GM19468 (cell line): ENCODE results near the gene CABCOCO1.

Experiments used
- ATAC-seq: cut with Tn5 transposase; IDR thresholded peaks from one replicate; pipeline ENCODE4 v1.9.1; 2021; ENCODE audit warnings: mild to moderate bottlenecking, moderate library complexity, moderate number of reproducible peaks; ENCODE audit not compliant: unreplicated experiment; ENCODE audit errors: extremely low read depth

CABCOCO1 gene

GRCh38 chr10:61752111-61753011 lies 89.6 kb downstream of the CABCOCO1 start:
- peak; percentile 60 for ATAC-seq

- ATAC-seq = no peak
These were observed 90.7 kb downstream of the CABCOCO1 start for GRCh38 chr10:61753453-61753852.

GRCh38 chr10:61754587-61755550 lies 92.1 kb downstream of the CABCOCO1 start:
- ATAC-seq = no peak

DNA sequence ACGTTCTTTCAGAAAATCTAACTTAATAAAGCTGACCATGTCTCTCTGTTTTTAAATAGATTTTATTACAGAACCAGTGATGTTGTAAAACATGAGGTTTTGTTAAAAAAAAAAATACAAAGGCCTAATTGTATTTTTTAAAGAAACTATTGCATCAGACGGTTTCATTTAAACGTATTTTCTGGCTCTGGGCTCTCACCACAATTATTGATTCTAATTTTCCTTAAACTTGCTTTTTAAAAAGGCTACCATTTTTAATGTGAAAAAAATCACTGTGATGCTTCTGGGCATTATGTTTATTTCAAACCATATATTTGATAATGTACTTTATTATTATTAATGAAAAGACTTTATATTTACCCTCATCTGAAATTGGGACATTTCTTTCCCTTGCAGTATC lies 94.3 kb downstream of the CABCOCO1 start:
- ATAC-seq = no peak

DNA sequence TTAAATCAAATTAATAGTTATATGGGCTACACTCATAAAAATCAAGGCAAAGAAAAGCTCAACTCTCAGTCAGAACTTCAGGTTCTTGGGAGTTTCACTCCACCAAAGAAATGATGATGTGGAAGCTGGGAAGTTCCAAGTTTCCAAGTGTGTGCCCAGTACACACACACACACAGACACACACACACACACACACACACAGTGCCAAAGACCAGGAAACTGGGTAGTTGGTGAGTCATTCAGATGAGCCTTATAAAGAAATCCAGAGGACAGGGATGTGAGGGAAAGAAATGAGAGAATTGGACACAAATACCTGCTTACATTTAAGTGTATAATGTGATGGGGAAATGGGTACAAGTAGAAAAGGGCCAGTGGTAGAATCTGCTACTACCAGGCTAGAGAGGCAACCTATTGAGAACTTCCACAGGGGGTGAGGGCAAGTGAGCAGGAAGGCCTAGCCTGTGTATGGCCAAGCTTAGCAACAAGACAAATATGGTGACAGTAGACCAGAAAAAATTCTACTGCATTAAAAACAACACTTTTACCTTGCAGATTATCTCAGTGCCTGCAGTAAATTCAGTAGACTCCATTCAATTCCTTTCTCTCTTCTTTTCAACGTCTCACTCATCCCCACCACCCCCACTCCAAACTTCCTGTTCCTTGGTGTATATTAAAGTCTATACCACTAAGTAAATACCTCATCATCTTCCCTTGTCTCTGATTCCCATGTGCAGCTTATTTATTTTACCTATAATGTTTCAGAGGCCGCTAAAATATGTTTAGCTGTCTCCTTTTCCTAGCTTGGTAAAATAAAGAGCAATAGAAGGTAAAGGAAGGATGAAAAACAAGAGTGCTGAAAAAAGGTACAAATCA lies 95.0 kb downstream of the CABCOCO1 start:
- no peak for ATAC-seq

DNA sequence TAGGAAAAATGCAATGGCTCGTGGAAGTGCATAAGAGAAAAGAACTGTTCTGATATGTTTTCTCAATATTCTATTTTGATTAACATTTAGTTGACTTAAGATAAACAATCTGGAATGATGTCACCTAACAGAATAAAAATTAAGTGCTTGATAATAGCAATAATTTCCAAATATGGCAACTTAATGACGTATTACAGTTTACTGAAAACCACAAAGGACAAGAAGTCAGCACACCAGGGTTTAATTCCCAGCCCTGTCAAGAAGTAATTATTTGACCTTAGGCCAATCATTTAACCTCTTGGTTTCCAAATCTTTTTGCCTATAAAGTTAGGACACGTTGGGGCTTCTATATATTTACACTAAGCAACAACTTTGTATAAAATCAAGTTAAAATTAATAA lies 95.7 kb downstream of the CABCOCO1 start:
- ATAC-seq = no peak

- ATAC-seq = no peak
These were observed 97.0 kb downstream of the CABCOCO1 start for GRCh38 chr10:61759751-61760150.

DNA sequence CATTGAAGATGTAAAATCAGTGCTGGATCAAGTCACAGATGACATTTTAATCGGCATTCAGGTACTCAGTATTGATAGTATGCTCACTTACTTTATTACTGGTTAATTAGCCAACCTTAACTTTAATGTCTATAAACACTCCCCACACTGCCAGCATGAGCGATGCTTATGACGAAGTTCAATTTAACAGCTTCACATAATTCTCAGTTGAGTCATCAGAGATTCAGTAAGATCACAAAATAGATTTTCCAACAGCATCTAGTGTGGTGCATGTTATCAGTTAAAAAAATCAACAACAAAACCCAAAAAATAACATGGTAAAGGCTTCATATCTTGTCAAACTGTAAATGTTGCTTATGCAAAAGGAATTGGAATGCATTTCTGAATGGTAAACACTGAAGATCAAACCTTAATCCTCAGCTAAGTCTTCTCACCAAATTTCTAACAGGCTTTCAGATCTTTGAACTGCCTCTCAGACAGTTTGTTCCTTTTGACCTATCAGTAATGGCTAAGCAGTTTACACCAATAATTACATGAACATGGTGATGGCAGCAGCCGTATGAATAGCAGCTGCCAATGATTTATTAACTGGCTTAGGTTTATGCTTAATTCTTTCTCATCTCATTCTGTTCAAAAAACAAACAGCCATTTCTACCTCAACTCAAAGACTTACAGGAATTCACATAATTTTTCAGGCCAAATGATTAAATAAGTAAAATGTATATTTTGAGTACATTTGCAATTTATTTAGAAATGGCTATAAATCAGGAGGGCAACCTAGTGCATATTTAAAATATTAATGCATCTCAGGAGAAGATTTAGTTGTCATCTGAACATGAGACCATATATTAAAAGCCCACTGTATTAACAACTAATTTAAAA lies 98.5 kb downstream of the CABCOCO1 start:
- no peak for ATAC-seq

DNA sequence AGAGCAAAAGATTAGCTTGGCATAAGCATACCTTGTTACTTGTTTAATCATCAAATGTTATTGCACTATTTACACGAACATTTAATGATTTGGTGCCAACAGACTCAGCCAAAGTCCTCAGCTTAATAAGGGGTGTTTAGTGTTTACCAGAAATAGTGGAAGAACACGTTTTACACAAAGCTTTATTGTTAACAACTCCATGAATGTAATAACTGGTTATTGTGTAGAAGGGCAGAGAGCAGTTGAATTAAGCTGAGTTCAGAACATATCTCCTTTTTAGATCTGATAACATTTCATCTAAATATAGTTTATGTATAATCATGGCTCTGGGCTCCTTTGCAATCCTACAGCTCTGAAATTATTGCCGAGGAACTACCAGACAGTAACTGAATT lies 99.1 kb downstream of the CABCOCO1 start:
- ATAC-seq = no peak

- no peak for ATAC-seq
These were observed 101.0 kb downstream of the CABCOCO1 start for GRCh38 chr10:61763778-61764177.

DNA sequence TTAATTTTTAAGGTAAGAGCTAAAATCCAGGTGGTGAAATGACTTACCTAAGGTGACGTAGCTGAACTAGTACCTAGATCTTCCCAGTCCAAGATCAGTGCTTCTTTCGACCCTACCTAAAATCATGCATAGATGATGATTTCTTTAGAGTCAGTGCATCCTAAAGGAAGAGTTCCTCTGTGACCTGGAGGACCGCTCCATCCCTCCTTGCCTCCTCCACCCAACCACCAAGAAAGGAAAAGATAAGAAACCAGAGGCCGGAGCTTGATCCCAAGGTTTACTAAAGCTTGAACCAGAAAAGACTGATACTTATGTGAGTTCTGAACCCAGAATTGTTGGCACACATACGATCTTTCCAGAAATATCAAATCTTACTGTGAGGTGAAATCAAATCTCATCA lies 101.8 kb downstream of the CABCOCO1 start:
- no peak for ATAC-seq

GRCh38 chr10:61765176-61766087 lies 102.7 kb downstream of the CABCOCO1 start:
- no peak for ATAC-seq

DNA sequence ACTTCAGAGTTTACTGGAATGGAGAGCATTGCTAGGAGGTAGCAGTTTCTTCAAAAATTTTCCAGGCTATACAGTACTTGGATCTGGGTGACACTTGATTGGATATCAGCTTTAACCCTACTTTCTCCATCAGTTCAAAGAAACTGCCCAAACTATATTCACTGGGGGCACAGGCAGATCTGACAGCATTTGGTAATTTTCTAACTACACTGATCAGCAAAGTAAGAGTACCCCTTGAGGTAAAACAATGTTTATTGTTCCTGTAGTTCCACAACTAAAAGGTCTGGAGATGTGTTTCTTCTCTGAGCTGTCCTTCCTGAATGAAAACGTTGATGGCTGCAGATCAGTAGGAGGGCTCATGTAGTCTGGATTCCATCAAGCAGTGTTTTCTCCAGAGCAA lies 104.2 kb downstream of the CABCOCO1 start:
- ATAC-seq = no peak

- no peak for ATAC-seq
These were observed 111.3 kb downstream of the CABCOCO1 start for GRCh38 chr10:61774031-61774430.

DNA sequence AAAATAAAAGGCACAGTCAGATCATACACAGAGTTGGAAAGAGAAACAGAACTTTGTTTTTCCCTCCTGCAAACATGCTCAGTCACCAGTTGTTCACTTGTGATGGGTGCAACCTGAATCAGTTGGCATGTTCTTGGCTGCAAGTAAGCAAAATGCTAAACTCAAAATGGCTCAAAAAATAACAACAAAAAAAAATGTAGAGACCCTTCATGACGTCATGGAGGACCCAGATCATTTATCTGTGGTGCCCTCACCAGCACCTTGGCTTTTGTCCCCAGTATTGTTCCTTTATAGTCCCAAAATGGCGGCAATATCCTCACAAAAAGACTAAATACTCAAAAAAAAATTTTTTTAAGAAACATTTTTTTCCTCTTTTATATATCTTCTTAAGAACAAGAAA lies 112.4 kb downstream of the CABCOCO1 start:
- no peak for ATAC-seq

GRCh38 chr10:61776615-61777266 lies 114.0 kb downstream of the CABCOCO1 start:
- ATAC-seq = no peak

- no peak for ATAC-seq
These were observed 115.4 kb downstream of the CABCOCO1 start for GRCh38 chr10:61778137-61778536.

DNA sequence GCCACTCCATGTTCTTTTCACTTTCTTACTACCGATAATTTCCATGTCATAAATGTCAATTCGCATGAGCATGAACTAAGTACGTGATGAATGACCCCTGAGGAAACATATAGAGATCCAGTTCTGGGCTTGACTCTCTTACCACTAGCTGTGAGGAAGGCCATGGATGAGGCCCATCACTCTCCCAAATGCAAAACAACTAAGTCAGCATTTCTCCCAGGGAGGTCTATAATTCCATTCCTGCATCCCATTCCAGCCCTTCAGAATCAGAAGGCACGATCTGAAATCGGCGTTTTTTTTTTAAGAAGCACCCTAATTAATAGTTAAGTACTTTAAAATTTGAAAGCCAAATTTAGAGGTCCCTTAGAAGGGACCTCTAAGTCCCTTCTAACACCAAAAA lies 116.5 kb downstream of the CABCOCO1 start:
- ATAC-seq = no peak
